PC-3 (cell line): ENCODE results near the gene HHATL. TPM values are rescaled to one million over a fixed set of nuclear protein-coding genes. Genes with fewer than 3 reads are reported as not detected.

Source experiments
- ATAC-seq: fragments of 200-7000 bp; cut with Tn5 transposase; 2 replicates; pipeline ENCODE4 v1.9.1; 2020; ENCODE audit warnings: mild to moderate bottlenecking, moderate library complexity
- BruUV-seq: library from RNA; stranded (reverse); fragments of 400-500 nt; replicated peaks from 2 replicates; lab custom pipeline; 2021; lab: Mats Ljungman, UMichigan
- CTCF ChIA-PET: fragments of 300-600 bp; sonication (Branson Sonifier 250); formaldehyde crosslinking; loops from one replicate; lab custom pipeline; 2022; ENCODE audit warnings: antibody characterized with exemption; lab: Charles Lee
- POLR2A ChIA-PET: fragments of 300-600 bp; sonication (Branson Sonifier 250); formaldehyde crosslinking; loops from one replicate; lab custom pipeline; 2022; ENCODE audit warnings: antibody characterized with exemption; ENCODE audit not compliant: unreplicated experiment; lab: Charles Lee
- DNase-seq: peaks from one replicate; pipeline ENCODE4 v3.0.0-alpha.2; 2015
- H2AFZ ChIP-seq: fragments of 300-600 bp; sonication (generic); 2 replicates; pipeline ENCODE4 v1.6.0; 2016; ENCODE audit warnings: antibody characterized with exemption, low read length
- H3F3A ChIP-seq: fragments of 300-600 bp; sonication (generic); one replicate; pipeline ENCODE4 v1.6.0; 2017; ENCODE audit warnings: antibody characterized with exemption, low read length, control low read depth, mild to moderate bottlenecking; ENCODE audit not compliant: unreplicated experiment
- H3K27ac ChIP-seq: fragments of 300-600 bp; sonication (generic); 2 replicates; pipeline ENCODE4 v1.5.1; 2016; ENCODE audit warnings: mild to moderate bottlenecking, low read length
- H3K27me3 ChIP-seq: fragments of 300-600 bp; sonication (generic); 2 replicates; pipeline ENCODE4 v1.6.1; 2016; ENCODE audit warnings: low read length, mixed read lengths
- H3K36me3 ChIP-seq: fragments of 300-600 bp; sonication (generic); 2 replicates; pipeline ENCODE4 v1.6.1; 2016; ENCODE audit warnings: low read depth, mixed run types, low read length, mixed read lengths
- H3K4me1 ChIP-seq: fragments of 300-600 bp; sonication (generic); 2 replicates; pipeline ENCODE4 v1.5.1; 2016; ENCODE audit warnings: low read length; ENCODE audit not compliant: insufficient read depth
- H3K4me2 ChIP-seq: fragments of 300-600 bp; sonication (generic); 2 replicates; pipeline ENCODE4 v1.6.0; 2016; ENCODE audit warnings: low read length
- H3K4me3 ChIP-seq: fragments of 300-600 bp; sonication (generic); 2 replicates; pipeline ENCODE4 v1.5.1; 2016; ENCODE audit warnings: mild to moderate bottlenecking, low read length, mixed read lengths
- H3K79me2 ChIP-seq: fragments of 300-600 bp; sonication (generic); 2 replicates; pipeline ENCODE4 v1.6.1; 2017; ENCODE audit warnings: low read length, mixed read lengths
- H3K9ac ChIP-seq: fragments of 300-600 bp; sonication (generic); 2 replicates; pipeline ENCODE4 v1.6.0; 2016; ENCODE audit warnings: mild to moderate bottlenecking, low read length
- H3K9me2 ChIP-seq: fragments of 300-600 bp; sonication (generic); replicated peaks from 2 replicates; pipeline ENCODE4 v1.6.1; 2016; ENCODE audit warnings: mixed run types, low read length, mixed read lengths
- H3K9me3 ChIP-seq: fragments of 300-600 bp; sonication (generic); 2 replicates; pipeline ENCODE4 v1.6.1; 2016; ENCODE audit warnings: low read length, mixed read lengths
- H4K20me1 ChIP-seq: fragments of 300-600 bp; sonication (generic); 2 replicates; pipeline ENCODE4 v1.6.1; 2016; ENCODE audit warnings: low read length, mixed read lengths
- EZH2 ChIP-seq: fragments of 300-600 bp; sonication (generic); IDR thresholded peaks from one replicate; pipeline ENCODE4 v1.6.1; 2017; ENCODE audit warnings: antibody characterized with exemption, mild to moderate bottlenecking, low read length; ENCODE audit not compliant: unreplicated experiment
- EZH2phosphoT487 ChIP-seq: fragments of 300-600 bp; sonication (generic); IDR thresholded peaks from 2 replicates; pipeline ENCODE4 v1.6.1; 2018; ENCODE audit warnings: mild to moderate bottlenecking, antibody characterized with exemption, low read length, borderline replicate concordance
- intact Hi-C: fragments of 100-400 bp; cut with micrococcal nuclease; formaldehyde crosslinking; loops from 2 replicates; pipeline ENCODE4 v1.9.0; 2023
- total RNA-seq: library from RNA; depleted of rRNA; stranded (reverse); fragments of >200 nt; gene quantifications from 2 replicates; pipeline ENCODE4 v1.2.3, GENCODE V29; 2014
- TF ChIP-seq, protein P1 (sequence below): fragments of 300-600 bp; sonication (generic); conservative IDR thresholded peaks from 2 replicates; pipeline ENCODE4 v1.5.1; 2017; ENCODE audit warnings: antibody characterized with exemption, low read depth, mild to moderate bottlenecking, low read length

The HHATL gene
- total RNA-seq, 1 experiment from 2014 or later: not detected

DNA sequence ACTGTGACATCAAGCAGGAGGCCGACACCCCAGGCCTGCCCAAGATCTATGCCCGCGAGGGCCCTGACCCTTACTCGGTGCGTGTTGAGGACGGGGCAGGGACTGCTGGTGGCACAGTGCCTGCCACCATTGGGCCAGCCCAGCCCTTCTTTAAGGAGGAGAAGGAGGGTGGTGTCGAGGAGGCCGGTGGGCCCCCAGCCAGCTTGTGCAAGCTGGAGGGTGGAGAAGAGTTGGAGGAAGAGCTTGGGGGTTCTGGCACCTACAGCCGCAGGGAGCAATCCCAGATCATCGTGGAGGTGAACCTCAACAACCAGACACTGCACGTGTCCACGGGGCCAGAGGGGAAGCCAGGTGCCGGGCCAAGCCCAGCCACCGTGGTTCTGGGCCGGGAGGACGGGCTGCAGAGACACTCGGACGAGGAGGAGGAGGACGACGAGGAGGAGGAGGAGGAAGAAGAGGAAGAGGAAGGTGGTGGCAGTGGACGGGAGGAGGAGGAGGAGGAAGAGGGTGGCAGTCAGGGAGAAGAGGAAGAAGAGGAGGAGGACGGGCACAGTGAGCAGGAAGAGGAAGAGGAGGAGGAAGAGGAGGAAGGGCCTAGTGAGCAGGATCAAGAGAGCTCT is 43.7 kb downstream of the HHATL start:
- no peaks in the 10 kb centered on the region for H3K27me3 ChIP-seq
- H3K4me3 ChIP-seq: no peak overlapping the region
- ChIA-PET CTCF (no interaction called here), POLR2A (no interaction called here)
- no peak for DNase-seq
- H3F3A ChIP-seq: no peaks in the 10 kb centered on the region
- no peak overlapping the region for H2AFZ ChIP-seq
- H3K9me3 ChIP-seq: no peaks in the 10 kb centered on the region
- no peaks in the 10 kb centered on the region for H3K9me2 ChIP-seq
- no peaks in the 10 kb centered on the region for H4K20me1 ChIP-seq
- no peaks in the 10 kb centered on the region for H3K36me3 ChIP-seq
- ATAC-seq: no peak
- H3K4me2 ChIP-seq: no peak overlapping the region
- no TSS peak for BruUV-seq
- no peak for TF ChIP-seq EZH2
- TF ChIP-seq, protein P1, sequence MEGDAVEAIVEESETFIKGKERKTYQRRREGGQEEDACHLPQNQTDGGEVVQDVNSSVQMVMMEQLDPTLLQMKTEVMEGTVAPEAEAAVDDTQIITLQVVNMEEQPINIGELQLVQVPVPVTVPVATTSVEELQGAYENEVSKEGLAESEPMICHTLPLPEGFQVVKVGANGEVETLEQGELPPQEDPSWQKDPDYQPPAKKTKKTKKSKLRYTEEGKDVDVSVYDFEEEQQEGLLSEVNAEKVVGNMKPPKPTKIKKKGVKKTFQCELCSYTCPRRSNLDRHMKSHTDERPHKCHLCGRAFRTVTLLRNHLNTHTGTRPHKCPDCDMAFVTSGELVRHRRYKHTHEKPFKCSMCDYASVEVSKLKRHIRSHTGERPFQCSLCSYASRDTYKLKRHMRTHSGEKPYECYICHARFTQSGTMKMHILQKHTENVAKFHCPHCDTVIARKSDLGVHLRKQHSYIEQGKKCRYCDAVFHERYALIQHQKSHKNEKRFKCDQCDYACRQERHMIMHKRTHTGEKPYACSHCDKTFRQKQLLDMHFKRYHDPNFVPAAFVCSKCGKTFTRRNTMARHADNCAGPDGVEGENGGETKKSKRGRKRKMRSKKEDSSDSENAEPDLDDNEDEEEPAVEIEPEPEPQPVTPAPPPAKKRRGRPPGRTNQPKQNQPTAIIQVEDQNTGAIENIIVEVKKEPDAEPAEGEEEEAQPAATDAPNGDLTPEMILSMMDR: no peak
- TF ChIP-seq EZH2phosphoT487: no peak
- no peak overlapping the region for H3K27ac ChIP-seq
- intact Hi-C loops: no loop called here
- H3K4me1 ChIP-seq: no peaks in the 10 kb centered on the region; the same call in 1 of the 2 replicates
- 0 out of 2 replicates have a peak, but pooled peaks cover under 1% of the 10 kb centered on the region for H3K79me2 ChIP-seq
- no peak overlapping the region for H3K9ac ChIP-seq

DNA sequence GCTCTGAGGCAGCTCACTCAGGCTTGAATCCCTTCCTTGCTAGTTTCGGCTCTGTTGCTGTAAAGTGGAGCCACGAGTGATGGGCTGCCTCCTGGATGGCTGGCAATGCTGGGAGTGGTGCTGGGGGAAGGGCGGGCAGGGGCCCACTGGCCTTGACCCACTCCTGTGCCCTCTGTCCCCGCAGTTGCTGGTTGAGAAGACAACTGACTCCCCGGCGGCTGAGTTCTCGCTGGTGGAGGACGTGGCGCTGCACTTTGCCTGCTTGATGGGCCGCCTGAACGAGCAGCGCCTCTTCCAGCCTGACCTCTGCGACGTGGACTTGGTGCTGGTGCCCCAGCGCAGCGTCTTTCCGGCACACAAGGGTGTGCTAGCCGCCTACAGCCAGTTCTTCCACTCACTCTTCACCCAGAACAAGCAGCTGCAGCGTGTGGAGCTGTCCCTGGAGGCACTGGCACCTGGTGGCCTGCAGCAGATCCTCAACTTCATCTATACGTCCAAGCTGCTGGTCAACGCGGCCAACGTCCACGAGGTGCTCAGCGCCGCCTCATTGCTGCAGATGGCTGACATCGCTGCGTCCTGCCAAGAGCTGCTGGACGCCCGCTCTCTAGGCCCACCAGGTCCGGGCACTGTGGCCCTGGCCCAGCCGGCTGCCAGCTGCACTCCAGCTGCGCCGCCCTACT is 44.4 kb downstream of the HHATL start:
- Histone ChIP-seq H3K79me2 (0 out of 2 replicates have a peak, but pooled peaks cover 7% of the 10 kb centered on the region), H3K36me3 (no peaks in the 10 kb centered on the region), H3K9me3 (no peaks in the 10 kb centered on the region), H3K4me1 (peaks cover 6% of the 10 kb centered on the region), H3K9me2 (no peaks in the 10 kb centered on the region), H3K27ac (no peak overlapping the region), H3K4me2 (no peak overlapping the region), H2AFZ (no peak overlapping the region), H3K27me3 (no peaks in the 10 kb centered on the region), H3F3A (no peaks in the 10 kb centered on the region), H4K20me1 (no peaks in the 10 kb centered on the region), H3K9ac (no peak overlapping the region), H3K4me3 (no peak overlapping the region)
- ChIA-PET POLR2A (no interaction called here), CTCF (interaction anchor here (0.6 kb wide), 1 partner anchor 53 kb away, joined by 4 read pairs; no protein-coding TSS in a partner anchor)
- DNase-seq: no peak
- intact Hi-C loops: no loop called here
- ATAC-seq: no peak
- no TSS peak for BruUV-seq
- TF ChIP-seq, protein P1: no peak
- no peak for TF ChIP-seq EZH2
- no peak for TF ChIP-seq EZH2phosphoT487

GRCh38 chr3:42657675-42658074 is 44.9 kb downstream of the HHATL start:
- intact Hi-C loops: no loop called here
- no peak for DNase-seq
- H4K20me1 ChIP-seq: no peaks in the 10 kb centered on the region
- no peak overlapping the region for H2AFZ ChIP-seq
- no peak overlapping the region for H3K9ac ChIP-seq
- no peaks in the 10 kb centered on the region for H3K9me3 ChIP-seq
- H3K79me2 ChIP-seq: 0 out of 2 replicates have a peak, but pooled peaks cover 8% of the 10 kb centered on the region
- ATAC-seq: no peak
- H3K27ac ChIP-seq: no peak overlapping the region
- TF ChIP-seq EZH2phosphoT487: no peak
- TF ChIP-seq, protein P1: no peak
- TF ChIP-seq EZH2: no peak
- H3K4me1 ChIP-seq: peaks cover 11% of the 10 kb centered on the region
- POLR2A ChIA-PET: no interaction called here
- no peak overlapping the region for H3K4me3 ChIP-seq
- no peaks in the 10 kb centered on the region for H3K36me3 ChIP-seq
- no peaks in the 10 kb centered on the region for H3F3A ChIP-seq
- no peaks in the 10 kb centered on the region for H3K27me3 ChIP-seq
- H3K9me2 ChIP-seq: no peaks in the 10 kb centered on the region
- H3K4me2 ChIP-seq: no peak overlapping the region
- no TSS peak for BruUV-seq
- CTCF ChIA-PET: interaction anchor here (0.6 kb wide), 1 partner anchor 54 kb away, joined by 4 read pairs; no protein-coding TSS in a partner anchor
